GM12865 (cell line): ENCODE measurements around the gene P2RY13.
A peak's percentile ranks its signal among the peaks of the same experiment; 100 is the strongest.

Experiments used
- DNase-seq: peaks from one replicate; pipeline ENCODE4 v3.0.0; 2010; ENCODE audit warnings: low read depth
- H3K4me3 ChIP-seq: 2 replicates; pipeline ENCODE4 v1.5.1; 2011; ENCODE audit warnings: mild to moderate bottlenecking, low read depth, low read length, control low read depth
- TF ChIP-seq, protein P1 (sequence below): IDR thresholded peaks from 2 replicates; pipeline ENCODE4 v1.5.1; 2011; ENCODE audit warnings: low read length, control low read depth, low read depth, inconsistent platforms; ENCODE audit not compliant: insufficient read depth; ENCODE audit errors: missing control alignments

The P2RY13 gene

DNA sequence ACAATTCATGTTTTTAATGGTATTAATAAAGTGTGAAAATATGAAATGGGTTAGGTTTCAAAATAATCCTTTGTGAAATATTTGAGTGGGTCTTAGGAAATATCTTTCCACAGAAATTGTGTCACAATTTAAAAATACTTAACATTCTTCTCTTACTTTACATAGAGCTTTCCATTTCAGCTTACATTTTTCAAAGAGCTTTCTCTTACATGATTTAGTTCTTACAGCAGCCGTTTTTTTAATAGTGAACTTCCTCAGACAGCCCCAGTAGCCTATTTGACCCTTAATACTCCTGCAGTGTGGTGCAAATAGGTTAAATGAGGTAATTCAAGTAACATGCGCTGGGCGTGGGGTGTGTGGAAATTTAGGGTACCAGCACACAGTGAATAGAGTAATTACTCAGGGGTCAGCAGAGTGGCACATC, 33.4 kb upstream of the P2RY13 start:
- TF ChIP-seq, protein P1, sequence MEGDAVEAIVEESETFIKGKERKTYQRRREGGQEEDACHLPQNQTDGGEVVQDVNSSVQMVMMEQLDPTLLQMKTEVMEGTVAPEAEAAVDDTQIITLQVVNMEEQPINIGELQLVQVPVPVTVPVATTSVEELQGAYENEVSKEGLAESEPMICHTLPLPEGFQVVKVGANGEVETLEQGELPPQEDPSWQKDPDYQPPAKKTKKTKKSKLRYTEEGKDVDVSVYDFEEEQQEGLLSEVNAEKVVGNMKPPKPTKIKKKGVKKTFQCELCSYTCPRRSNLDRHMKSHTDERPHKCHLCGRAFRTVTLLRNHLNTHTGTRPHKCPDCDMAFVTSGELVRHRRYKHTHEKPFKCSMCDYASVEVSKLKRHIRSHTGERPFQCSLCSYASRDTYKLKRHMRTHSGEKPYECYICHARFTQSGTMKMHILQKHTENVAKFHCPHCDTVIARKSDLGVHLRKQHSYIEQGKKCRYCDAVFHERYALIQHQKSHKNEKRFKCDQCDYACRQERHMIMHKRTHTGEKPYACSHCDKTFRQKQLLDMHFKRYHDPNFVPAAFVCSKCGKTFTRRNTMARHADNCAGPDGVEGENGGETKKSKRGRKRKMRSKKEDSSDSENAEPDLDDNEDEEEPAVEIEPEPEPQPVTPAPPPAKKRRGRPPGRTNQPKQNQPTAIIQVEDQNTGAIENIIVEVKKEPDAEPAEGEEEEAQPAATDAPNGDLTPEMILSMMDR = no peak
- no peak overlapping the region for H3K4me3 ChIP-seq
- DNase-seq = no peak

GRCh38 chr3:151357463-151357850, 28.1 kb upstream of the P2RY13 start:
- TF ChIP-seq, protein P1 = no peak
- H3K4me3 ChIP-seq = no peak overlapping the region
- DNase-seq = no peak

DNA sequence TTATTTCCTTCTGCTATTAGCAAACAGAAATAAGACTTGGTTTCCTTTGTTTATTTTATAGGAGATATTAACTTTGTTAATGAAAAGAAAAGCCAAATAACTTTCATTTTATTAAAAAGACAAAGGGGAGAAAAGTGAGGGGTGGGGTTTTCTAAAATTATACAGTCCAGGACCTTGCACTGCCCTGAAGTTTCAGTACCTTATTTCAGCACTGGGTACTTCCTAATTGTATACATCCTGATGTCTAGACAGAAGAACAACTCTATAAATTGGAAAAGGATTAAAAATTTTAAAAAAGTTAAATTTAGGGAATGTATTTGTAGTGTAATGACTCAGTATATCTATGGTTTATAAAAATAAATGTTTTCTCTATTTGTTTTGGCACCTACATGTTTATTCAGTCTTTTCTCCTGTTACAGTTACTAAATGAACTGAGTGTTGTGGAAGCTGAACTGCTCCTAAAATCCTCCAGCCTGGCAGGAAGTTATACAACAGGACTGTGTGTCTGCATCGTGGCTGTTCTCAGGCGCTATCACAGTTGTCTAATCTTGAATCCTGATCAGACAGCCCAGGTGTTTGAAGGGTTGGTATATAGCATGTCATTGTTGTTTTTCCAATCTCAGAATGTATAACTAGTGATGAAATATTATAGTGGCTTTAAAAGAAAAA, 27.6 kb upstream of the P2RY13 start:
- no peak for DNase-seq
- H3K4me3 ChIP-seq = no peak overlapping the region
- TF ChIP-seq, protein P1 = no peak

GRCh38 chr3:151351648-151352047, 22.3 kb upstream of the P2RY13 start:
- TF ChIP-seq, protein P1 = no peak
- H3K4me3 ChIP-seq = no peak overlapping the region
- DNase-seq = no peak

DNA sequence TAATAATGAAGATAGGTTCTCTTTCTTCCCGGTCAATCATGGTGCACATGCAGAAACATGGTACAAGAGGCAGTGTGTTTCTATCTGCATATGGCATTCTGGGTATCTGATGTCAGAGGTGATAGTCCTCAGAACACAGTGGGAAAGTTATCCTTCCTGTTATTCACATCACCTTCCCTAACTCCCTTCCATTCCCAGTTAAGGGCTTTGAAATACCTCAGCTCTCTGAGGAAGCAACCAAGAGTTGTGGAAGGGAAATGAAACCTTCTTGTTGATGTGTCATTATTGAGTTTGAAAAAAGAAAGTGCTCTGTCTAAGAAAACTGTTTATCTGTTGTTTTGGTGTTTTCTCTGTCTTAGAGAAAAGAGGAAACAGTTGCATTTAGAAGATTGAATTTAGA, 21.9 kb upstream of the P2RY13 start:
- H3K4me3 ChIP-seq = no peak overlapping the region
- peak; percentile 30 for DNase-seq
- TF ChIP-seq, protein P1 = no peak

GRCh38 chr3:151350656-151351055, 21.3 kb upstream of the P2RY13 start:
- TF ChIP-seq, protein P1 = no peak
- no peak for DNase-seq
- H3K4me3 ChIP-seq = no peak overlapping the region

DNA sequence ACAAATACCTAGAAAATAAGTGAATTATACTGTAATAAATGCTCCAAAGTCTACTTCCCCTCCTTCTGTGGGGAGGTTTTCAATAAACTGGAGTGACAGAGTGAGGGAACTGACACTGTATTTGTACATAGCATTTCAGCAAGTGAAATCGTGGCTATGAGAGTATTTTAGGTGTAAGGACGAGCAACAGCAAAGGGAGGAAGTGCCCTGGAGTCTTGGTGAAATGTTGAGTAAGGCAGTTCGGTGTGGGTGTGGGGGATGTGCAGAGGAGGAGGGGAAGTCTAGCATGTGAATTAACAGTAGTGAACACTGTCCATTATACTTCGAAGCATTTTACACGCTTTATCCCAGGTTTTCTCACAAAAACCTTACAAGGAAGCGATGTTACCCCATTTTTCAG, 18.1 kb upstream of the P2RY13 start:
- TF ChIP-seq, protein P1 = no peak
- H3K4me3 ChIP-seq = no peak overlapping the region
- peak; percentile 5 for DNase-seq
